ENCODE data around the gene LRP8. TPM values are rescaled to one million over a fixed set of nuclear protein-coding genes. Genes with fewer than 3 reads are reported as not detected.

LRP8 gene
- total and polyA plus RNA-seq, 9 of the 15 experiments (the other 6 are each of a cell fraction or from before 2014, with no cell fraction given), result 7.1 to 56.1 (median 31.3) TPM

GRCh38 chr1:53326088-53326597 is 1.7 kb downstream of the LRP8 start:
- WGBS (ENCODE audit: insufficient coverage, low coverage, missing lambda C conversion rate), result under 1% methylated on average over 35 of the region's 42 CpGs
- Histone ChIP-seq H3K79me2 (ENCODE audit: control insufficient read depth, insufficient read depth, low read length) (peaks cover 59% of the 10 kb centered on the region), H3K9ac (ENCODE audit: insufficient read depth in 1 of 2, low read depth in 2 of 2, low read length in 2 of 2) (peak overlapping the region; percentile 90 to 99), H3K9me1 (ENCODE audit: control insufficient read depth, insufficient read depth, low read length) (no peaks in the 10 kb centered on the region), H3K27me3 (ENCODE audit: control insufficient read depth in 2 of 2, insufficient read depth in 2 of 2, low read length in 2 of 2) (peaks cover 2 to 3% of the 10 kb centered on the region in 2 experiments; a peak in 1 of 5 replicates), H3K4me3 (peak overlapping the region; percentile 86), H3K4me2 (ENCODE audit: insufficient read depth, low read length) (peak overlapping the region; percentile 94), H3K9me3 (replicated peaks; ENCODE audit: control insufficient read depth, insufficient read depth, low read depth, low read length) (no peaks in the 10 kb centered on the region), H3K27ac (ENCODE audit: extremely low read depth, low read depth, low read length) (peak overlapping the region; percentile 92), H2AFZ (ENCODE audit: low read depth, low read length) (peak overlapping the region; percentile 73), H3K4me1 (replicated peaks in 1 of 2; ENCODE audit: control insufficient read depth in 2 of 2, insufficient read depth in 2 of 2, low read length in 2 of 2) (peaks cover 14 to 42% of the 10 kb centered on the region in 2 experiments), H3K36me3 (ENCODE audit: control insufficient read depth, insufficient read depth, low read length) (peaks cover 45% of the 10 kb centered on the region), H4K20me1 (replicated peaks; ENCODE audit: control insufficient read depth, insufficient read depth, low read length) (peaks cover 13% of the 10 kb centered on the region; the same call in 1 of the 2 replicates)
- no TSS peak for BruUV-seq (replicated peaks)
- FAIRE-seq (peak; percentile 96), ATAC-seq (peak; percentile 93), DNase-seq (ENCODE audit: extremely low read depth in 1 of 4, low spot score in 3 of 4) (peak; percentile 99)
- in situ Hi-C loops (cut with MboI), result no loop called here
- CTCF ChIA-PET (ENCODE audit: low intra/inter-chr PET ratio), result no interaction called here
- POLR2A ChIA-PET, result interaction anchor here (0.6 to 3.3 kb wide), 11 partner anchors 9 to 996 kb away, joined by 3 to 18 read pairs (median 3); no protein-coding TSS in a partner anchor
- intact Hi-C loops (cut with micrococcal nuclease), result loop anchor here (2.0 to 5.0 kb wide), 3 partner anchors 34 to 67 kb away; no protein-coding TSS in a partner anchor
- TF ChIP-seq DNMT1 (IDR thresholded peaks at IDR 0.05) (no peak), HMGXB4 (CRISPR knock-in tag; IDR thresholded peaks at IDR 0.05) (no peak), SUPT5H (IDR thresholded peaks at IDR 0.05) (peak; percentile 95), ZNF717 (CRISPR knock-in tag; IDR thresholded peaks at IDR 0.05) (no peak), CBFA2T3 (IDR thresholded peaks at IDR 0.05) (no peak; the same call in 1 of the 2 replicates), TAF9B (IDR thresholded peaks at IDR 0.05; ENCODE audit: partially characterized antibody) (peak; percentile 84), FOXK2 (conservative IDR thresholded peaks at IDR 0.05 in 1 of 2, IDR thresholded peaks at IDR 0.05 in 1 of 2; ENCODE audit: low read depth in 2 of 2) (no peak; a peak in 1 of 4 replicates), ZNF174 (CRISPR knock-in tag; IDR thresholded peaks at IDR 0.05) (no peak), ZKSCAN3 (CRISPR knock-in tag; IDR thresholded peaks at IDR 0.05) (no peak), ZNF3 (CRISPR knock-in tag; IDR thresholded peaks at IDR 0.05) (no peak), HDAC8 (tag; IDR thresholded peaks at IDR 0.05) (no peak), BCOR (IDR thresholded peaks at IDR 0.05) (no peak), ZBTB26 (CRISPR knock-in tag; IDR thresholded peaks at IDR 0.05) (no peak), POU5F1 (IDR thresholded peaks at IDR 0.05; ENCODE audit: borderline replicate concordance, low read depth, low read length, partially characterized antibody) (no peak), NR0B1 (IDR thresholded peaks at IDR 0.05; ENCODE audit: partially characterized antibody) (no peak), PTTG1 (tag; IDR thresholded peaks at IDR 0.05; ENCODE audit: low read depth) (no peak), NUFIP1 (IDR thresholded peaks at IDR 0.05; ENCODE audit: partially characterized antibody) (no peak), SMAD2 (IDR thresholded peaks at IDR 0.05; ENCODE audit: low read depth, low read length) (no peak), SMARCE1 (IDR thresholded peaks at IDR 0.05) (peak; percentile 76; the same call in 1 of the 2 replicates), ZNF347 (CRISPR knock-in tag; IDR thresholded peaks at IDR 0.05; ENCODE audit: low read depth) (no peak), ETS2 (tag; IDR thresholded peaks at IDR 0.05; ENCODE audit: borderline replicate concordance, poor library complexity, severe bottlenecking) (no peak), ERF (CRISPR knock-in tag; IDR thresholded peaks at IDR 0.05) (no peak)

Data from K562 (cell line).